Measurements from ENCODE around the gene RIN3.
"Not testable (repeated sequence)": the region's sequence is repeated elsewhere in the genome, so short reads cannot be mapped to it uniquely, and the experiment has no call there.

The RIN3 gene

DNA sequence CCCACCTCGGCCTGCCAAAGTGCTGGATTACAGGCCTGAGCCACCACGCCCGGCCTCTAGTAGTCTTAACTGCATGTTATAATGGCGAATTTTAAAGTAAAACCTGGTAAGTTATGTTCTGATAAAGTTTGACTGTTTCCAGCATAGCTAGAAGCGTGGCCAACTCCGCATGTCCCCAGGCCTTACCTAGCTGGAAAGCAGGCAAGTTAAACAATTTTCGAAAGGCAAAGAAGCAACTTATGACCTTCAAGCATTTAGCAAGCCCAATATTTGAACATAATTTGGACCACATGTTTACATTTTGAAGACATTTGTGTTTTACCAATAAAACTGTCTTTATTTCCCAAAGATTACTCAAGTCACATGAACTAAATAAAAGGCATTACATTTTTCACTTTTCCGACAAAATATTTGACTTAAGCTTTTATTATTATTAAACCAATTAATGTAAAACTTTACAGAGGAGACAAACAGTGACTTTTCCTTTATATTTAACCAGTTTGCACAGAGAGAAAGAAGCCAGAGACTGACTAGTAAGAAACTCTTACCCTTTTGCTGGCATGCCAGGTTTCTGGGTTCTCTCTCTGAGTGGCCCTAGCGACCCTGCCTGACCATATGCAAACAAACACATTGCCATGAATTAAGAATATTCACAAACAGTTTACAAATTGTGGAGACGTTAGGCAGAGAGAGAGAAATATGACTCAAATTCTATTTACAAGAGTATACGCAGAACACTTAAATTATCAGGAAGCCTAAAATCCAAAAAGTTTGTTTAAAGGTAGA is 106.3 kb downstream of the RIN3 start:
- DNase-seq (ENCODE audit: low read depth in 1 of 2, low spot score in 1 of 2) = no peak

- no peak for DNase-seq (ENCODE audit: low read depth in 1 of 2, low spot score in 1 of 2)
Measured at GRCh38 chr14:92622311-92622710, 108.7 kb downstream of the RIN3 start.

GRCh38 chr14:92624764-92625163 is 111.2 kb downstream of the RIN3 start:
- no peak for DNase-seq (ENCODE audit: low read depth in 1 of 2, low spot score in 1 of 2)

DNA sequence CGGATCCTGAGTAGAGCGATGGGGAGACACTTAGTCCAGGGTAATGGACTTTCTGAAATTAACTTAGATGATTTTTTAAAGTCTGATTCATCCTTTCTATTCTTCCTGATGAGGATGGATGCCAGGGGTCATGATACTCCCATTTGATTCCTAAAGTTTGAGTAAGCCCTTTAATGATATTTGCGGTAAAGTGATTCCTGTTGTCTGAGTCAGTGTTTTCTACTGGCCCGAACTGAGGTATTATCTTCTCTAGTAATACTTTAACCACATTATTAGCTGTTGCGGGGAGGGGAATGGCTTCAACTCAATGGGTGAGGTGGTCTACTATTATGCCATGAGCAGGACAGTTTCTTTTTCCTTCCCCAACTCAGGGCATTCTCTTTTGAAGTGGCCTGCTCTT is 111.6 kb downstream of the RIN3 start:
- DNase-seq (ENCODE audit: low read depth in 1 of 2, low spot score in 1 of 2) = no peak

- no peak for DNase-seq (ENCODE audit: low read depth in 1 of 2, low spot score in 1 of 2)
Measured at GRCh38 chr14:92626041-92626440, 112.5 kb downstream of the RIN3 start.

DNA sequence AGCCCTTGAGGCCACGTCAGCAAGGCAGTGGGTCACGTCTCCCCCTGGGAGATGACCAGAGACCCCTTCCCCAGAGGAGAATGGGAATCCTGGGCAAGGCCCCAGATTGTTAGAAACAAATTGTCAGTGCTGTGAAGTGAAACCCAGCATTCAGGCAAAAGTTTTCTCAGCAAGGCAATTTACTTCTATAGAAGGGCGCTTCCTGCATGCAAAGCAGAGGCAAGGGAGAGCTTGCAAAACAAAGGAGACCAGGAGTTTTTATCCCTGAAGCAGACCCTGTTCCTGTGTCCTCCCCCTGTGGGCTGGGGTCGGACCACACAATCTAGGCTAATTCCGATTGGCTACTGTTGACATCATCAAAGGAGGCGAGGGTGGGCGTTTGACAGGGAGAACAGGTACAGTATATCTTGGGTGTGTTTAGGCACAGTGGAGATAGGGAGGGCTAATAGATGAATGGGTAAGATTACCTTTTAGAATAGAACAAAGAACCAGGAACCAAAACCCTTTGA is 114.2 kb downstream of the RIN3 start:
- DNase-seq (ENCODE audit: low read depth in 1 of 2, low spot score in 1 of 2) = no peak

GRCh38 chr14:92628636-92629035 is 115.1 kb downstream of the RIN3 start:
- DNase-seq (ENCODE audit: low read depth in 1 of 2, low spot score in 1 of 2) = no peak

GRCh38 chr14:92630367-92630766 is 116.8 kb downstream of the RIN3 start:
- no peak for DNase-seq (ENCODE audit: low read depth in 1 of 2, low spot score in 1 of 2)

DNA sequence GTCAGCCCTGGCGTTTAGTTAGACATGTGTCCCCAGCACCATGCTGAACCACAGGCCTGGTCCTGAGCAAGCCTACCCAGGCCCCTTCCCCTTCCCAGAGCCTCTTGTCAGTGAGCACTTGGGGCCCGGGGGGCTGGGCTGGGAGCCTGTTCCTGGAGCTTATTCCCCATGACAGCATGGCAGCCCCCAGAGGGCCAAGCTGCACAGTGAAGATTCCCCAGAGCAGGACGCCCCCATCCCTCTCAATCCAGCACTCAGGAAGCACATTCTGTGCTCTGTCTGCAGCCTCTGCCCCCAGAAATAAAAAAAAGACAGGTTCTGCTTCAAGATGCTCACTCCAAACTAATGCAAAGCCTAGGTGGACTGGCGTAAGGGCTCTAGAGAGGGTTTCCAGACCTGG is 117.5 kb downstream of the RIN3 start:
- no peak for DNase-seq (ENCODE audit: low read depth in 1 of 2, low spot score in 1 of 2)

DNA sequence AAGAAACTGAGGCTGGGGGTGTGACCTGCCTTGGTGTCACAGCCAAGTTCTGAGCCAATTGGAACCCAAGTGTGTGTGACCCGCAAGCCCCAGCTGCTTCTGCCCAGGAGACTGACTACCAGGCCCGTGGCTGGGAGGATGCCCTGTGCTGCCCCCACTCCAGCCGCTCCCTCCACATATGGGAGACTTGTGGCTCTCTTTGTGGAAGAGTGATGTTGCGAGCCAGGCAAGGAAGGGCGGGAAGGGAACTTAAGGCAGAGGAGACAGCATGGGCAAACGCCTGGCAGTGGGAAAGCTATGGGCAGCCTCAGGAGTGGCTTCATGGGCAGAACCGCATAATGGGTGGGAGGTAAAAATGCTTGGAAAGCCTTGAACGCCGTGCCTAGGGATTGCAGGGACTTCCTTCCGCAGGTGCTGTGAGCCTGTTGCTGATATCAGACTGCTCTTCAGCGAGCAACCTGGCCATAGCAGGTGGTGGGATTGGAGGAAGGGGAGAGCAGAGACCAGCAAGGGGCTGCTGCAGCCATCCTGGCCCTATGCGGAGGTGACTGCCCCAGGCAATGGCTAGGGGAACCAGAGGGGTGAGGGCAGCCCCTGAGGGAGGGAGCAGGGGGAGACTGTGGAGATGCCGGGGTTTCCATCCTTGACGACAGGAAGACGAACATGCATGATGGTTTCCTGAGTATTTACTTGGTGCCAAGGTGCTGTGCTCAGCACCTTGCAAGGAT is 119.1 kb downstream of the RIN3 start:
- no peak for DNase-seq (ENCODE audit: low read depth in 1 of 2, low spot score in 1 of 2)

GRCh38 chr14:92633274-92633616 is 119.7 kb downstream of the RIN3 start:
- DNase-seq (ENCODE audit: low read depth in 1 of 2, low spot score in 1 of 2) = no peak

DNA sequence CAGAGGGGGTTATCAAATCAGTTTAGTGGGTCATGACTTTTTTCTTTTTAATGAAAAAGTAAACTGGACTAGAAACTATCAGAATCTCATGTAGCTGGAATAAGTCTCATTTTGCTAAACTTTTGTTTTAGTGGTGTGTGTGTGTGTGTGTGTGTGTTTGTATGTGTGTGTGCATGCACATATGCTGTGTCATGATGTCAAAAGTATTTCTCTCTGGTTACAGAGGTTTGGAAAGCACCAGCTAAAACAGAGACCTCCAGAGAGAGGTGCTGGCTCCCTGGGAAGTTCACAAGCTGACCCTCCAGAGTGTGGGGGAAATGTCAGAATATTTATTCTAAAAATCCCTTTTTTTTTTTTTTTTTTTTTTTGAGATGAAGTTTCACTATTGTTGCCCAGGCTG is 120.1 kb downstream of the RIN3 start:
- no peak for DNase-seq (ENCODE audit: low read depth in 1 of 2, low spot score in 1 of 2)

GRCh38 chr14:92635031-92635430 is 121.5 kb downstream of the RIN3 start:
- no peak for DNase-seq (ENCODE audit: low read depth in 1 of 2, low spot score in 1 of 2)

GRCh38 chr14:92635896-92636295 is 122.3 kb downstream of the RIN3 start:
- DNase-seq (ENCODE audit: low read depth in 1 of 2, low spot score in 1 of 2) = no peak

DNA sequence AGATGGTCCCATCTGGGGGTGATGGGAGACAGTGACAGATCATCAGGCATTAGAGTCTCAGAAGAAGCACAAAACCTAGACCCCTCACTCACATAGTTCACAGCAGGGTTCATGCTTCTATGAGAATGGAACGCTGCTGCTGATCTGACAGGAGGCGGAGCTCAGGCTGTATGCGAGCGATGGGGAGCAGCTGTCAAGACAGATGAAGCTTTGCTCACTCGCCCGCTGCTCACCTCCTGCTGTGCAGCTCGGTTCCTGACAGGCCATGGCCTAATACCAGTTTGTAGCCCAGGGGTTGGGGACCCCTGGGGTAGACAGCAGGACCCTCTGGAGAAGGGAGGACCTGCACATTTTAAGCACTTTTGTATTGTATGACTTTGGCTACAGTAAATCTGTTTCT is 123.6 kb downstream of the RIN3 start:
- no peak for DNase-seq (ENCODE audit: low read depth in 1 of 2, low spot score in 1 of 2)

GRCh38 chr14:92637864-92638263 is 124.3 kb downstream of the RIN3 start:
- no peak for DNase-seq (ENCODE audit: low read depth in 1 of 2, low spot score in 1 of 2)

- DNase-seq (ENCODE audit: low read depth in 1 of 2, low spot score in 1 of 2) = no peak
Measured at GRCh38 chr14:92638266-92638665, 124.7 kb downstream of the RIN3 start.

GRCh38 chr14:92638904-92639303 is 125.3 kb downstream of the RIN3 start:
- DNase-seq (ENCODE audit: low read depth in 1 of 2, low spot score in 1 of 2) = no peak

GRCh38 chr14:92639472-92640117 is 126.0 kb downstream of the RIN3 start:
- DNase-seq (ENCODE audit: low read depth in 1 of 2, low spot score in 1 of 2) = not testable (repeated sequence)

GRCh38 chr14:92641306-92641705 is 127.7 kb downstream of the RIN3 start:
- DNase-seq (ENCODE audit: low read depth in 1 of 2, low spot score in 1 of 2) = no peak

DNA sequence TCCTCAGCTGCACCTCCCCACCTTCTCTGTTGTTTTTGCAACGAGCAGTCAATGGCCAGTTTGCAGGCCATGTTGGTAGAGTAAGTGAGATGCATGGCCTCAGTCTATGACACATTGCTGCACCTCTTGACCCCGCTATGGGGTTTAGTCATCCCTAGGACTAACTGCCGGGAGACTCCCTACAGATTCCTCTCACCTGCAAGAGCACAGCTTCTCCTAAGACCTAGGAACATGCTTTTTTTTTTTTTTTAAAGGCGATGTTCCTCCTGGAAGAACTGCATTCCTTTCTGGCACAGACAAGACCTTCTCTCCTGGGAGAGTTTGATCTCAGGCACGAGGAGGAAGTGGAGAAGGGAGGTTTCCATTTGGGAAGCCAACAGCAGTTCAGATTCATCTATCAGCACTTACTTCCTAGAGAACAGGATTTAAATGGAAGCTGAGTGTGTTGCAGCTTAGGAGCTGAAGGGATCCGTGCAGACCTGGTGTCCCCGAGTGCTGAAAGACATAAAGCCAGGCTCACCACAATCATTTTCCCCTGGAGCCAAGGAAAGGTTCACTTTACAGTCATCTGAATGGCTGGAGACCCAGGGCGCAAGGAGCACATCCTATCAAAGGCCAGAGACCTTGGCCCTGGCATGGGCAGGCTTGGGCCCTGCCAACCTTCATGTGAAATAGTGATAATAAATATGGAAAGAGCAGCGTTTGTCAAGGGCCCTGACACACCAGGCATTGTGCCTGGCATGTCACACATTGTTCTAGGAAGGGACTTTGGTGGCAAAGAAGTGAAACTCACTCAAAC is 130.8 kb downstream of the RIN3 start:
- DNase-seq (ENCODE audit: low read depth in 1 of 2, low spot score in 1 of 2) = no peak

All from activated CD4-positive, alpha-beta T cell treated with anti-CD3 and anti-CD28 coated beads, Interleukin-2, amount 50 U/mL, for 24 hours (primary cell).